GM23338 (cell line): ENCODE data around the gene FAM216A. TPM values are rescaled to one million over a fixed set of nuclear protein-coding genes. Genes with fewer than 3 reads are reported as not detected.

Source experiments
- ATAC-seq: fragments of 200-7000 bp; cut with Tn5 transposase; 3 replicates; pipeline ENCODE4 v1.9.1; 2020
- DNase-seq: peaks from one replicate; pipeline ENCODE4 v3.0.0-alpha.2; 2015; ENCODE audit warnings: low spot score
- H2AFZ ChIP-seq: fragments of 200-600 bp; sonication (generic); 2 replicates; pipeline ENCODE4 v1.8.0; 2016; ENCODE audit warnings: antibody characterized with exemption, mild to moderate bottlenecking, moderate library complexity
- H3F3A ChIP-seq: fragments of 200-600 bp; sonication (generic); replicated peaks from 2 replicates; pipeline ENCODE4 v1.8.0; 2017; ENCODE audit warnings: antibody characterized with exemption, mixed run types, low read depth
- H3K27ac ChIP-seq: fragments of 200-600 bp; sonication (generic); 2 replicates; pipeline ENCODE4 v1.6.1; 2016; ENCODE audit warnings: low read depth
- H3K27me3 ChIP-seq: fragments of 200-600 bp; sonication (generic); 2 replicates; pipeline ENCODE4 v1.8.0; 2016; ENCODE audit warnings: mild to moderate bottlenecking, mixed run types, moderate library complexity; ENCODE audit not compliant: insufficient read depth
- H3K36me3 ChIP-seq: fragments of 200-600 bp; sonication (generic); 2 replicates; pipeline ENCODE4 v1.8.0; 2016; ENCODE audit warnings: mild to moderate bottlenecking; ENCODE audit not compliant: insufficient read depth
- H3K4me1 ChIP-seq: fragments of 200-600 bp; sonication (generic); 2 replicates; pipeline ENCODE4 v1.8.0; 2016; ENCODE audit warnings: mild to moderate bottlenecking, moderate library complexity; ENCODE audit not compliant: insufficient read depth
- H3K4me2 ChIP-seq: fragments of 200-600 bp; sonication (generic); 2 replicates; pipeline ENCODE4 v1.7.1; 2017; ENCODE audit warnings: mixed run types
- H3K4me3 ChIP-seq: fragments of 200-600 bp; sonication (generic); 2 replicates; pipeline ENCODE4 v1.6.1; 2016; ENCODE audit warnings: mixed run types
- H3K79me2 ChIP-seq: fragments of 200-600 bp; sonication (generic); replicated peaks from 2 replicates; pipeline ENCODE4 v1.8.0; 2017; ENCODE audit warnings: mild to moderate bottlenecking; ENCODE audit not compliant: insufficient read depth
- H3K9me2 ChIP-seq: fragments of 200-600 bp; sonication (generic); 2 replicates; pipeline ENCODE4 v1.8.0; 2017; ENCODE audit not compliant: insufficient read depth
- H4K20me1 ChIP-seq: fragments of 200-600 bp; sonication (generic); replicated peaks from 2 replicates; pipeline ENCODE4 v1.8.0; 2017; ENCODE audit warnings: mild to moderate bottlenecking; ENCODE audit not compliant: insufficient read depth
- H3K27ac Mint-ChIP-seq: 2 replicates; pipeline ENCODE4 v1.8.0; 2020; ENCODE audit warnings: inconsistent platforms, mild to moderate bottlenecking, moderate library complexity, mixed read lengths
- H3K27me3 Mint-ChIP-seq: 3 replicates; pipeline ENCODE4 v1.8.0; 2022; ENCODE audit warnings: low read depth, mild to moderate bottlenecking, moderate library complexity, mixed read lengths, inconsistent platforms; ENCODE audit not compliant: insufficient read depth, poor library complexity
- H3K36me3 Mint-ChIP-seq: 3 replicates; pipeline ENCODE4 v1.8.0; 2021; ENCODE audit warnings: low read depth, mild to moderate bottlenecking, inconsistent platforms, moderate library complexity, mixed read lengths
- H3K4me1 Mint-ChIP-seq: 3 replicates; pipeline ENCODE4 v1.8.0; 2020; ENCODE audit warnings: mild to moderate bottlenecking, inconsistent platforms, mixed read lengths
- H3K4me3 Mint-ChIP-seq: 3 replicates; pipeline ENCODE4 v1.8.0; 2021; ENCODE audit warnings: moderate library complexity, mild to moderate bottlenecking, inconsistent platforms, mixed read lengths
- H3K9me3 Mint-ChIP-seq: 3 replicates; pipeline ENCODE4 v1.8.0; 2020; ENCODE audit warnings: moderate library complexity, mild to moderate bottlenecking, inconsistent platforms, mixed read lengths
- CREB1 ChIP-seq: fragments of 250-450 bp; sonication (Bioruptor Pico); IDR thresholded peaks from 2 replicates; pipeline ENCODE4 v1.5.0; 2020; ENCODE audit warnings: low read depth, mild to moderate bottlenecking, moderate library complexity
- CTCF ChIP-seq, 2 experiments: fragments of 200-600 bp in 1 of 2; sonication (generic) in 1 of 2; conservative IDR thresholded peaks; 2 replicates each; pipeline versions ENCODE4 v1.5.1 to v1.6.1; 2016 to 2017; ENCODE audit warnings: antibody characterized with exemption in 2 of 2, low read depth in 2 of 2, mild to moderate bottlenecking in 2 of 2, moderate library complexity in 1 of 2
- ETS1 ChIP-seq: IDR thresholded peaks from 2 replicates; pipeline ENCODE4 v1.6.1; 2016; ENCODE audit warnings: antibody characterized with exemption
- EZH2 ChIP-seq: fragments of 200-600 bp; sonication (generic); IDR thresholded peaks from one replicate; pipeline ENCODE4 v1.8.0; 2017; ENCODE audit warnings: antibody characterized with exemption, mild to moderate bottlenecking, low read depth; ENCODE audit not compliant: unreplicated experiment
- EZH2phosphoT487 ChIP-seq: fragments of 200-600 bp; sonication (generic); IDR thresholded peaks from one replicate; pipeline ENCODE4 v1.8.1; 2018; ENCODE audit warnings: antibody characterized with exemption; ENCODE audit not compliant: unreplicated experiment
- JUNB ChIP-seq: IDR thresholded peaks from one replicate; pipeline ENCODE4 v1.6.1; 2016; ENCODE audit warnings: antibody characterized with exemption; ENCODE audit not compliant: unreplicated experiment
- POLR2AphosphoS5 ChIP-seq: IDR thresholded peaks from 2 replicates; pipeline ENCODE4 v1.6.1; 2016; ENCODE audit warnings: antibody characterized with exemption, low read depth
- REST ChIP-seq: IDR thresholded peaks from one replicate; pipeline ENCODE4 v1.6.1; 2018; ENCODE audit warnings: antibody characterized with exemption; ENCODE audit not compliant: unreplicated experiment
- STAT1 ChIP-seq: IDR thresholded peaks from one replicate; pipeline ENCODE4 v1.6.1; 2016; ENCODE audit warnings: antibody characterized with exemption; ENCODE audit not compliant: unreplicated experiment
- ZNF114 ChIP-seq: fragments of 250-450 bp; sonication (Bioruptor Pico); IDR thresholded peaks from 2 replicates; pipeline ENCODE4 v1.5.0; 2020; ENCODE audit warnings: mild to moderate bottlenecking, moderate library complexity
- ZNF331 ChIP-seq: fragments of 250-450 bp; sonication (Bioruptor Pico); IDR thresholded peaks from 2 replicates; pipeline ENCODE4 v1.5.0; 2020; ENCODE audit warnings: low read depth, mild to moderate bottlenecking, moderate library complexity
- polyA plus RNA-seq: library from polyadenylated mRNA; unstranded; fragments of >200 nt; fragmentation: Nextera tagmentation; extraction: Ambion mirVana; gene quantifications from 2 replicates; pipeline ENCODE4 v1.2.1, GENCODE V29; 2016
- total RNA-seq: library from RNA; depleted of rRNA; stranded (reverse); fragments of >200 nt; shearing (Covaris generic); gene quantifications from 2 replicates; pipeline ENCODE4 v1.2.3, GENCODE V29; 2014

The FAM216A gene
- total and polyA plus RNA-seq, 2 experiments from 2014 or later = 27.1 to 53.0 TPM

GRCh38 chr12:110530511-110530910 is 61.9 kb downstream of the FAM216A start:
- H4K20me1 ChIP-seq = no peaks in the 10 kb centered on the region
- ATAC-seq = no peak
- no peak overlapping the region for H3K27ac Mint-ChIP-seq
- H3K4me1 Mint-ChIP-seq = peaks cover 11% of the 10 kb centered on the region; the same call in 2 of the 3 replicates
- no peaks in the 10 kb centered on the region for H3K36me3 Mint-ChIP-seq
- H3K36me3 ChIP-seq = no peaks in the 10 kb centered on the region
- H3K9me2 ChIP-seq = 0 out of 2 replicates have a peak, but pooled peaks cover 4% of the 10 kb centered on the region
- no peaks in the 10 kb centered on the region; the same call in 1 of the 2 replicates for H3K4me1 ChIP-seq
- H3K4me3 ChIP-seq = no peak overlapping the region
- peaks cover 4% of the 10 kb centered on the region for H3K27me3 Mint-ChIP-seq
- no peak overlapping the region for H3K4me3 Mint-ChIP-seq
- H3K27me3 ChIP-seq = no peaks in the 10 kb centered on the region
- no peak overlapping the region for H3K4me2 ChIP-seq
- no peaks in the 10 kb centered on the region for H3K9me3 Mint-ChIP-seq
- H3K79me2 ChIP-seq = no peaks in the 10 kb centered on the region
- no peak for TF ChIP-seq EZH2
- no peak for TF ChIP-seq ETS1
- TF ChIP-seq CREB1 (CRISPR knock-in tag) = no peak
- TF ChIP-seq REST = no peak
- TF ChIP-seq JUNB = no peak
- TF ChIP-seq POLR2AphosphoS5 = no peak
- no peak overlapping the region for H3K27ac ChIP-seq
- no peak for DNase-seq
- H2AFZ ChIP-seq = no peak overlapping the region
- H3F3A ChIP-seq = no peaks in the 10 kb centered on the region

- peaks cover 8% of the 10 kb centered on the region; the same call in 1 of the 2 replicates for H3K36me3 ChIP-seq
- no peaks in the 10 kb centered on the region for H3F3A ChIP-seq
- H3K4me2 ChIP-seq = no peak overlapping the region
- no peaks in the 10 kb centered on the region for H3K79me2 ChIP-seq
- no peak for ATAC-seq
- no peak overlapping the region for H3K27ac ChIP-seq
- 0 out of 2 replicates have a peak, but pooled peaks cover 4% of the 10 kb centered on the region for H3K9me2 ChIP-seq
- Mint-ChIP-seq H3K27me3 (peaks cover 4% of the 10 kb centered on the region), H3K9me3 (no peaks in the 10 kb centered on the region), H3K27ac (no peak overlapping the region), H3K36me3 (peaks cover 6% of the 10 kb centered on the region), H3K4me3 (no peak overlapping the region), H3K4me1 (peaks cover 11% of the 10 kb centered on the region; the same call in 2 of the 3 replicates)
- peaks cover 4% of the 10 kb centered on the region; the same call in 1 of the 2 replicates for H4K20me1 ChIP-seq
- H3K27me3 ChIP-seq = no peaks in the 10 kb centered on the region
- no peak for DNase-seq
- H2AFZ ChIP-seq = no peak overlapping the region
- H3K4me3 ChIP-seq = no peak overlapping the region
- no peaks in the 10 kb centered on the region; the same call in 1 of the 2 replicates for H3K4me1 ChIP-seq
- TF ChIP-seq POLR2AphosphoS5 = no peak
- no peak for TF ChIP-seq CTCF (conservative IDR thresholded peaks at IDR 0.05; ENCODE audit: low read depth in 2 of 2)
- no peak for TF ChIP-seq ZNF114 (CRISPR knock-in tag)
- TF ChIP-seq EZH2phosphoT487 = no peak
- TF ChIP-seq STAT1 = no peak
- no peak for TF ChIP-seq ETS1
- no peak for TF ChIP-seq ZNF331 (CRISPR knock-in tag)
- TF ChIP-seq JUNB = no peak
These were observed 63.2 kb downstream of the FAM216A start for GRCh38 chr12:110531741-110532333.
